Measurements from ENCODE around the gene STAT4. TPM values are rescaled to one million over a fixed set of nuclear protein-coding genes. Genes with fewer than 3 reads are reported as not detected.

STAT4 gene
- total RNA-seq, 1 experiment from 2014 or later: 0.06 TPM

DNA sequence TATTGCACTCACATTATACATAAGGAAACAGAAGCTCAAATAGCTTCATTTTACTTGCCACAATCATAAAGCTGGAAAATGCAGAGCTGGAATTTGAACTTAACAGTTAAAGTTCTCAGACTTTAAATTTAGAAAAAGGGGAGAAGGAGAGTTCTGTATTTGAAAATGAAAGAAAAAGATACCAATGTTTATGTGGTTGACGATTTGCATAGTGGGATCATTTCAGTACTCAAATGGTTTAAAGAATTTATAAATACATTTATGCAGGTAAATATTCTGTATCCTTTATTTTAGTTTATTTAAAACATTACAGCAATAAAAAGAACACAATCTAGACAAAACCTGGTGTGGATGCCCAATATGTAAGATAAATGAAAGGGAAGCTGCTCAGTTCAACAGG, 25.5 kb upstream of the STAT4 start:
- DNase-seq (ENCODE audit: low read depth): no peak

GRCh38 chr2:191174442-191174841, 23.6 kb upstream of the STAT4 start:
- no peak for DNase-seq (ENCODE audit: low read depth)

DNA sequence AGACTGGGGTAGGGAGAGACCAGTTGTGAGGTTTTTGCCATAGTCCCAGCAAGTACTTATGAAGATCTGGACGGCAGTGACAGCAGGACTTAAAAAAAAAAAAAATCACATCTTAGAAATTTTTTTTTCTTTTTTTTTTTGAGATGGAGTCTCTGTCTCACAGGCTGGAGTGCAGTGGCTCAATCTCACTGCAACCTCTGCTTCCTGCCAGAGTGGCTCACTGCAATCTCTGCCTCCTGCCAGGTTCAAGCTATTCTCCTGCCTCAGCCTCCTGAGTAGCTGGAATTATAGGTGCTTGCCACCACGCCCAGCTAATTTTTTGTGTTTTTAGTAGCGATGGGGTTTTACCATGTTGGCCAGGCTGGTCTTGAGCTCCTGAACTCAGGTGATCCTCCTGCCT, 22.4 kb upstream of the STAT4 start:
- no peak for DNase-seq (ENCODE audit: low read depth)

DNA sequence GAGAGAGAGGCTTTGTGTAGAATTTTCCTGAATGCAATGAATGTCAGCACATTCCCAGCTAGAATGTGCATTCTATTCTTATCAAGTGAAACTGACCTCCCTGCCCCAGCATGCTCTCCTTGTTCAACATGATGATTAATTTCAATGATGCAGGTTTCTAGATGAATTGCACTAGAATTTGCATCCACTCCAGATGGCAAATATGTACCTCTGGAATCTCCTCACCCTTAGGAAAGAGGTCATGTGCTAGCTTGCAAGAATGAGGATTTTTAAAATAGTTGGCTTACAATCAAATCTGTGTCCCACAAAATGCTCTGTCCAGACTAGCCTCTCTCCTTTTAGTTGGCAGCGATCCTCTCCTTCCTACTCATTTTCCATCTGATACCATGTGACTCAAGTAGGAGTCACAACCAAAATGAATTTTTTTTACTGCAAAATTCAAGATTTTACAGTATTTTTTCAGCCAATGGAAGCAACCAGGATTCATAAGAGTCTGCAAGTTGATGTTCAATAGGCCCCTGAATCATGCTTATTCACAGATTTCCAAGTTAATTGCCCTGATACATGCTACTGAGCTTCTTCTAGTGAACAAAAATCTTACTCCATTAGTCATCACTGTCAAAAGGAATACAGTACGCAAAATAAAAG, 21.0 kb upstream of the STAT4 start:
- DNase-seq (ENCODE audit: low read depth): peak; percentile 56

DNA sequence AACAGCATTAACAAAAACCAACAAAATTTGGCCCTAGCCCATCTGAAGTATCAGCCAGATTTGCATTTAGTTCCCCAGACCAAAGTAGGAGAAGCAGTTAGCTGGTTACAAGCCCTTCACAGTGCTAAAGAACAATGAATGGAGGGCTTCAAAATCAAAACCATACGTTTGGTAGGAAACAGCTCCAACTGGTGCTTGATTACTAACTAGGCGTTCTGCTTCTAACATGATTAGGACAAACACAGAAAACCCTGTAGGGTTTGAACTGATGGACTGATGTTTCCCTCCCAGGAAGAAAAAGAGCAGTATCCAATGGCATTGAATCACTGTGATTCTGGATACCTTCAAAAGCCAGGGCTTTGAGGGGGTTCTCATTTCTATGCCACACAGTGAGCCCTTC, 20.5 kb upstream of the STAT4 start:
- no peak for DNase-seq (ENCODE audit: low read depth)

- DNase-seq (ENCODE audit: low read depth): no peak
These were observed 20.0 kb upstream of the STAT4 start for GRCh38 chr2:191170773-191171172.

GRCh38 chr2:191170301-191170636, 19.5 kb upstream of the STAT4 start:
- DNase-seq (ENCODE audit: low read depth): no peak

GRCh38 chr2:191169456-191170300, 18.9 kb upstream of the STAT4 start:
- DNase-seq (ENCODE audit: low read depth): no peak

GRCh38 chr2:191167766-191168165, 17.0 kb upstream of the STAT4 start:
- DNase-seq (ENCODE audit: low read depth): no peak

DNA sequence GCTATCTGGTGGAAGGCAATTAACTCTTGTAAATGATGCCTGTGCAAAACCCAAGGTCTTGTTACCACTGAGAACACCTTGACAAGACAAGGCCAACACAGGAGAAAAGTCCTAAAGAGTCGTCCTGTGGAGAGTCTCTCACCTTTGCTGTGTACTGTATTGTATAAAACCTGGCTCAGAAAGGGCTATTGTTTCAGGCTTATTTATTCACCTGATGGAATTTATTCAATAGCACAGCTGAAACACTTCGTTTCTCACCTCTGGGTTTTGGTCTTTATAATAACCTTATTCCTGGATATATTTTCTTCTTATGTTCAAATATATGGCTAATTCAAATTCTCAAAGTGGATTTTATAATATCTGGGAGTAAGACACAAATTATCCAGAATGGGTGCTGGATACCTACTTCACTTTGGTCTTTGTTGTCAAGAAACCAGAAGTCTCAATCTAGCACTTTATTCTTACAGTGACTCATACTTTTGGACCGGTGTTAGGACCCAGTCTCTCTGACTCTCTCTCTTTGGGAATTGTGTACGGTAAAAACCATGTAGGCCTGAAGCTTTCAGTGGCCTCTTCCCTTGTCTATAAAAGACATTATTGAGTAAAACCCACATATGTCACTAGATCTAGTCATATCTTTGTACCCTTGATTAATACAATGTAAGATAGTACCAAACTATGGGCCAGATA, 16.1 kb upstream of the STAT4 start:
- DNase-seq (ENCODE audit: low read depth): no peak

DNA sequence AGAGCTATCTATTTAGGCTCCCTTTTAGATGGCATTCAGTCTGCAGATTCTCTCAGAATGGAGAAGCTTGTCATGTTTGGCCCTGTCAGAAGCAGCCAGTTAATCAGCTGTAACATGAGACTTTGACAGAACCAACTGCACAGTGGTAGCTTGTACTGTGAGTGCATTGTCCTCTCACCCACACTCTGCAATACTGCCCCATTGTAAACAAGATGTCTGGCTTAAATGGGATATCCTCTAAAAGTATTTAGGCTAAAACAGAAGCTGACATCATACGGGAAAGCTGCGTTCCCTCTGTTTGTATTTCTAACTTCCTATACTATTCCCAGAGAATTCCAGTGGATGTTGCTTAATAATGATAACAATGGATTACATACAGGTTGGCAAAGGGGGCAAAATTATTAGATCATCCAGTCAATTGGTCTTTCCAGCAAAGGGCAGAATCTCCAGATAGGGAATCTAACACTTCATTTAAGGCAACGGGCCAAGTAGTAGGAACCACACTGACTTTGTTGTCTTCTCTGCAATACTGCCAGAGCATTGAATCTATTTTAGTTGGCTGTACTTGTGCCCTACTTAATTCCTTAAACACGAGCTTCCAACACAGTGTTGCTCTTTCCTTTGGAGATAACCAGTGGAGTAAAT, 15.4 kb upstream of the STAT4 start:
- peak; percentile 55 for DNase-seq (ENCODE audit: low read depth)

DNA sequence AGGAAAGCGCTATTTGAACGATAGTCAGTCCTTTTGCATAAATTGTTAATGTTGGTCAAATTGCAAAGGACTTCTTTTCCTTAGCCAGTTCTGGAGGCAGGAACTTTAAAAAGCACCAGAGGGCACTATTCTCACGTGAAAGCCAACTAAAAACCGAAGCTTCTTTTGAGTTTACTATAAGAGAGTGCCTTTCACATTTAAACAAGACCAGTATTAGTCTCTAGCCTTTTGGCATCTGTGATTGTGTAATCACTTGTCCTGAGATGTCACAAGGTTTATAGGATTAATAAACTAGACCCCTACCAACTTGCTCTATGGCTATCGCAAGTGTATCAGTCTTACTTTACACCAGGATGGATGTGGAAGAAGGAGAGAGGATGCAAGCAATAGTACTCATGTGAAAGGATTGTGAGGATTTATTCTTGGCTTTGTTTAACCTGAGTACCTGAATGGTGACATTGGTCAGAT, 14.4 kb upstream of the STAT4 start:
- DNase-seq (ENCODE audit: low read depth): no peak

DNA sequence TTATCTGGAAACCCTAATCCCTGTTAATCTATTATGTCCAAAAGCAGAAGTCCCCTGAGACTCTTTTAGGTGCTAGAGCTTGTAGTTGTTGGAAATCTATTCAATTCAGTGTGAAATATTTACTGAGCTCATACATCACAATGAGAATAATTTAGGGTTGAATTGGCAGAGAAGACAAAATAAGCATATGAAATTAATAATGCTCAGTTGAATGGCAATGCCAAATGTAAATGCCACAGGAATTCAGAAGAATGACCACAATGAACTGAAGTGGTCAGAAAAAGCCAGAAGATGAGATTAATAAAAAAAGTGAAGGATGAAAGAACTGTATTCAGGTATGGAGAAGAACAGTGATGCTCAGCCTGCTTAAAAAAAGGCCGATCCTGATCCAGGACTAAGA, 8.0 kb upstream of the STAT4 start:
- DNase-seq (ENCODE audit: low read depth): no peak

- DNase-seq (ENCODE audit: low read depth): no peak
These were observed 7.4 kb upstream of the STAT4 start for GRCh38 chr2:191158193-191158592.

GRCh38 chr2:191155608-191156071, 4.8 kb upstream of the STAT4 start:
- no peak for DNase-seq (ENCODE audit: low read depth)

GRCh38 chr2:191153716-191154115, 2.9 kb upstream of the STAT4 start:
- no peak for DNase-seq (ENCODE audit: low read depth)

- DNase-seq (ENCODE audit: low read depth): peak; percentile 61
These were observed 1.9 kb upstream of the STAT4 start for GRCh38 chr2:191152482-191153240.

DNA sequence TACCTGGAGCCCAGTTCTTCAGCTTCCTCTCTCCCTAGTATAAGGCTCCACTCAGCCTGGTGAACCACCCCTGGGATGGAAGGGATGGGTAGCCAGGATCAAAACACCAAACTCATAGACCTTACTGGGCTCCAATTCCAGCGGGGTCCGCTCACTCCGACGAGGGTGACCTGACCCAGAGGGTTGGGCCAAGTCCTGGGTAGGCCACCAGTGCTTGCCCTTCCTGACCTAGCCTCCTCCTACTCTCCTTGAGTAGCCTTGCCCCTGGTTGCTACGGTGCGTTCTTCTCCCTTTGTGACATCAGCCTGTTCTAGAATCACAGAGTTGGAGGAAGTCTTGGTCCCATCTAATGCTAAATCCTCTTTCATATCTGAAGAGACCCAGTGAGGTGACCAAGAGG, 537 bp upstream of the STAT4 start:
- no peak for DNase-seq (ENCODE audit: low read depth)

DNA sequence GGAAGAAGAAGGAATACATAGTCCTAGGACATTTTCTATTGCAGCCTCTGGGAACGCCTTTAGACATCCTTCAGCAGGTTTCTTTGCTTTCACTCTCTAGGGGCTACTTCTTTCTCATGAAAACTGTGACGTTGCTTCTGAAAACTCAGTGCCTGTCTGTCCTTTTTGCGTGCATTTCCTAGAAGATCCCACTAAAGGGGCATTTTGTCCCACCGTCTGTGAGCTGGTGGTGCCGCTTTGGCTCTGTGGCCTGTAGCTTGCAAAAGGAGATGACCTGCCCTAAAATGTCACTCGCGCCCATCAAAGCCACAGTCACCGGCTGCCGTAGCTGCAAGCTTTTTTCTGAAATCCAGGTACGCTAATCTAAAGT, 579 bp downstream of the STAT4 start:
- DNase-seq (ENCODE audit: low read depth): no peak

- DNase-seq (ENCODE audit: low read depth): no peak
These were observed 1.4 kb downstream of the STAT4 start for GRCh38 chr2:191149391-191149790.

DNA sequence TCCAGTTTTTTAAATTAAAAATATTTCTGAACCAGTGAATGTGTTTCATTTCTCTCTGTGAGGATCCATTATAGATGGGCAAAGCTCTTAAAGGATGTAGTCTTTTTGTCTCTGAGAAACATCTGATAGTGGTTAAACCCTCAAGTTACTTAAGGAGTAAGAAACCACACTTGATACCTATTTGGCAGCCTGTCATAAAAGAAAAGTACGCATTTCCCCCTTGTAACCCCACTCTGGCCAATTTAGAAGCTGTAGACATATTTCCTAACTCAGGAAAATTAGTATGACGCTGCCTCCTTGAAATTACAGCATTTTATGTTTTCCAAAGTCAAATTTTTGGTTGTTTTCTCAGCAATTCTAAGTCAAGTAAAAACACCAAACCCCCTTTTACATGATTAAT, 2.0 kb downstream of the STAT4 start:
- DNase-seq (ENCODE audit: low read depth): no peak

DNA sequence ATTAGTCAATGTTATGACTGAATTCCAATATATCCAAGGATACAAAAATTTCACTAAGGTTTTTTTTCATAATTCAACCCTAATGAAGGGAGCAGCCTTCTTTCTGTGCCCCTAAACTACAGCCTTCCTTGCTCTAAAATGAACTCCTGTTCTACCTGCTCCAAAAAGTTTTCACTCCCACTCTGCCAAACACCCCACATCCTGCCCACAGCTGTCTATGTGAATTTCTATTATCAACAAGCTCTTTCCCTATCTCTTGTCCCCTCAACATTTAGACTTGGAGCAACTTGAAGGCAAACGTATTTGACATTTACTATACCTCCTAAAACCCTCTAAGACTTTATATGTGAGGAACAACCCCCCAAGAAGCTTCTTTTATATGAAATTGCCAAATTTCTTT, 2.5 kb downstream of the STAT4 start:
- DNase-seq (ENCODE audit: low read depth): no peak
